Uterus (tissue), 4 donors: ENCODE results near the gene TFF3. TPM values are rescaled to one million over a fixed set of nuclear protein-coding genes. Genes with fewer than 3 reads are reported as not detected.

Experiments used
- DNase-seq, 2 donors: peaks; one replicate each; pipeline ENCODE4 v3.0.0-alpha.2; 2019 to 2020
- H3K27ac ChIP-seq, 2 donors: fragments of 200-600 bp; sonication (generic); 1 replicate in 1 of 2; 2 replicates in 1 of 2; pipeline ENCODE4 v1.5.1; 2016 to 2018
- H3K27me3 ChIP-seq, 2 donors: fragments of 200-600 bp; sonication (generic); one replicate each; pipeline ENCODE4 v1.5.1; 2018 to 2019; ENCODE audit warnings: control low read depth in 1 of 2
- H3K36me3 ChIP-seq, 2 donors: fragments of 200-600 bp; sonication (generic); one replicate each; pipeline ENCODE4 v1.5.1; 2019; ENCODE audit warnings: control low read depth in 1 of 2
- H3K4me1 ChIP-seq, 2 donors: fragments of 200-600 bp; sonication (generic); one replicate each; pipeline ENCODE4 v1.5.1; 2018 to 2019; ENCODE audit warnings: control low read depth in 1 of 2
- H3K4me3 ChIP-seq, 2 donors: fragments of 200-600 bp; sonication (generic); 1 replicate in 1 of 2; 2 replicates in 1 of 2; pipeline ENCODE4 v1.5.1; 2018 to 2019; ENCODE audit warnings: mild to moderate bottlenecking in 1 of 2
- H3K9me3 ChIP-seq, 2 donors: fragments of 200-600 bp; sonication (generic); one replicate each; pipeline ENCODE4 v1.5.1; 2019; ENCODE audit warnings: control low read depth in 1 of 2
- POLR2A ChIP-seq, 2 donors: fragments of 450-650 bp; IDR thresholded peaks; one replicate each; pipeline ENCODE4 v1.6.1; 2016; ENCODE audit warnings: antibody characterized with exemption in 2 of 2, mild to moderate bottlenecking in 1 of 2, moderate library complexity in 1 of 2
- intact Hi-C: fragments of 100-400 bp; cut with DNase I; formaldehyde crosslinking; loops from one replicate; pipeline ENCODE4 v1.15.1; 2023; ENCODE audit warnings: low total_unique reads
- total RNA-seq, 4 donors: library from RNA; depleted of rRNA in 3 of 4; stranded (reverse); fragments of >200 nt in 3 of 4; gene quantifications; one replicate each; pipeline versions ENCODE4 v1.1.0 to v1.2.4, GENCODE V29; 2014 to 2023
- TF ChIP-seq, protein P1 (sequence below), 4 experiments: fragments of 200-600 bp in 2 of 4; fragments of 450-650 bp in 2 of 4; sonication (generic) in 2 of 4; IDR thresholded peaks; one replicate each; pipeline ENCODE4 v1.5.1; 2016 to 2019; ENCODE audit warnings: antibody characterized with exemption in 4 of 4, mild to moderate bottlenecking in 2 of 4, moderate library complexity in 1 of 4
- donor health status: DM: yes; HTN: yes; CAD: no.

TFF3 gene
- total RNA-seq, 4 donors from 2014 or later = 1.4 to 49.7 (median 24.2) TPM

DNA sequence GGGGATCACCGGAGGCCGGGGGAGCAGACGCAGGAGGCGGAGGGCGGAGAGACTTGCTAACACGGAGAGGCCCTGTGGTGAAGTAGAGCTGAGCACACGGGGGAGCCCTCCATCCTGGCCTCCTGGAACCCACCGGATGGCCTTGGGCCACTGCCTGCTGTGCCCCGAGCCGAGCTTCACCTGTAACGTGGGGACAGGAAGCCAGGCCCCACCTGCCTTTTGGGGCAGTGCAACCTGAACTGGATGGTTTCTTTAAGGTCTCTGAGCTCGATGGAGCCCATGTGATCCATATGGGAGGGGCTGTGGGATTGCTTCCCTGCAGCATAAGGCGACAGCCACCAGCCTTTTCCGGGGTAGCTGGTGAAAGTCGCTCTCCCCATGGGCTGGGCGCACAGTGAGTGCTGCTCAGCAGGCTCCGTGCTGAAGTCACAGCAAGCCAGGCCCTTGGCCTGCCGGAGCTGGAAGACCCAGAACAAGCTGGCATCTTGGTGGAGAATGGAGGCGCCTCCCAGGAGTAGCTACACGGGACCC, 35.8 kb downstream of the TFF3 start:
- TF ChIP-seq POLR2A (IDR thresholded peaks at IDR 0.05) = no peak
- TF ChIP-seq, protein P1, sequence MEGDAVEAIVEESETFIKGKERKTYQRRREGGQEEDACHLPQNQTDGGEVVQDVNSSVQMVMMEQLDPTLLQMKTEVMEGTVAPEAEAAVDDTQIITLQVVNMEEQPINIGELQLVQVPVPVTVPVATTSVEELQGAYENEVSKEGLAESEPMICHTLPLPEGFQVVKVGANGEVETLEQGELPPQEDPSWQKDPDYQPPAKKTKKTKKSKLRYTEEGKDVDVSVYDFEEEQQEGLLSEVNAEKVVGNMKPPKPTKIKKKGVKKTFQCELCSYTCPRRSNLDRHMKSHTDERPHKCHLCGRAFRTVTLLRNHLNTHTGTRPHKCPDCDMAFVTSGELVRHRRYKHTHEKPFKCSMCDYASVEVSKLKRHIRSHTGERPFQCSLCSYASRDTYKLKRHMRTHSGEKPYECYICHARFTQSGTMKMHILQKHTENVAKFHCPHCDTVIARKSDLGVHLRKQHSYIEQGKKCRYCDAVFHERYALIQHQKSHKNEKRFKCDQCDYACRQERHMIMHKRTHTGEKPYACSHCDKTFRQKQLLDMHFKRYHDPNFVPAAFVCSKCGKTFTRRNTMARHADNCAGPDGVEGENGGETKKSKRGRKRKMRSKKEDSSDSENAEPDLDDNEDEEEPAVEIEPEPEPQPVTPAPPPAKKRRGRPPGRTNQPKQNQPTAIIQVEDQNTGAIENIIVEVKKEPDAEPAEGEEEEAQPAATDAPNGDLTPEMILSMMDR (IDR thresholded peaks at IDR 0.05) = no peak
- Histone ChIP-seq H3K27me3 (no peaks in the 10 kb centered on the region), H3K27ac (no peak overlapping the region), H3K4me3 (no peak overlapping the region), H3K36me3 (no peaks in the 10 kb centered on the region), H3K4me1 (no peaks in the 10 kb centered on the region), H3K9me3 (no peaks in the 10 kb centered on the region)
- intact Hi-C loops = no loop called here
- no peak for DNase-seq

- no peak overlapping the region for H3K4me3 ChIP-seq
- H3K36me3 ChIP-seq = no peaks in the 10 kb centered on the region
- H3K9me3 ChIP-seq = no peaks in the 10 kb centered on the region
- no peak for TF ChIP-seq POLR2A (IDR thresholded peaks at IDR 0.05)
- TF ChIP-seq, protein P1 (IDR thresholded peaks at IDR 0.05) = no peak
- intact Hi-C loops = no loop called here
- DNase-seq = no peak
- H3K27me3 ChIP-seq = no peaks in the 10 kb centered on the region
- H3K27ac ChIP-seq = no peak overlapping the region
- no peaks in the 10 kb centered on the region for H3K4me1 ChIP-seq
These were observed 36.6 kb downstream of the TFF3 start for GRCh38 chr21:42278451-42279149.

GRCh38 chr21:42277593-42277992, 37.6 kb downstream of the TFF3 start:
- H3K36me3 ChIP-seq = no peaks in the 10 kb centered on the region
- H3K9me3 ChIP-seq = no peaks in the 10 kb centered on the region
- H3K27ac ChIP-seq = no peak overlapping the region
- TF ChIP-seq, protein P1 (IDR thresholded peaks at IDR 0.05) = no peak
- no peak for TF ChIP-seq POLR2A (IDR thresholded peaks at IDR 0.05)
- DNase-seq = no peak
- intact Hi-C loops = no loop called here
- no peak overlapping the region for H3K4me3 ChIP-seq
- no peaks in the 10 kb centered on the region for H3K27me3 ChIP-seq
- no peaks in the 10 kb centered on the region for H3K4me1 ChIP-seq

GRCh38 chr21:42276526-42277154, 38.6 kb downstream of the TFF3 start:
- no peak for TF ChIP-seq POLR2A (IDR thresholded peaks at IDR 0.05)
- TF ChIP-seq, protein P1 (IDR thresholded peaks at IDR 0.05) = no peak
- intact Hi-C loops = no loop called here
- H3K36me3 ChIP-seq = no peaks in the 10 kb centered on the region
- no peak for DNase-seq
- H3K27me3 ChIP-seq = no peaks in the 10 kb centered on the region
- H3K9me3 ChIP-seq = no peaks in the 10 kb centered on the region
- no peak overlapping the region for H3K27ac ChIP-seq
- H3K4me3 ChIP-seq = no peak overlapping the region
- H3K4me1 ChIP-seq = no peaks in the 10 kb centered on the region

DNA sequence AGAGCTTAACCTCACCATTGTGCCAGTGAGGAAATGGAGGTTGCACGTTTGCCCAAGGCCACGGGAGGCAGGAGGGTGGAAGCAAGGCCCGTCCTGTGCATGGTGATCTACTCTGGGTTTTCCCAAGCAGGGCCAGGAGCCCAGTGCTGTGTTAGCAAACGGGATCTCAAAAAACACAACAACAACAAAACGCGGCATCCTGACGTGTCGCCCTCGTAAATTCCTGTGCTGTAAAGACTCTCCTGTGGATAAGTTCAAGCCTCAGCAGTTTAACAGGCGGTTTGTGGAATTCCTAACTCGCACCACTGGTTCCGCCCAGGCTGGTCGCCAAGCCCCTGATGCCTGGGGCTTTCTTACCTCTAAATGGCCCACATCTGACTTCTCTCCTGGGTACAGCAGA, 39.1 kb downstream of the TFF3 start:
- Histone ChIP-seq H3K27me3 (no peaks in the 10 kb centered on the region), H3K27ac (no peak overlapping the region), H3K36me3 (no peaks in the 10 kb centered on the region), H3K9me3 (no peaks in the 10 kb centered on the region), H3K4me3 (no peak overlapping the region), H3K4me1 (no peaks in the 10 kb centered on the region)
- DNase-seq = no peak
- intact Hi-C loops = no loop called here
- TF ChIP-seq, protein P1 (IDR thresholded peaks at IDR 0.05) = no peak
- no peak for TF ChIP-seq POLR2A (IDR thresholded peaks at IDR 0.05)
